SK-N-MC (cell line): ENCODE data around the gene ACER3.

Experiments used
- EZH2 ChIP-seq: fragments of 200-600 bp; sonication (generic); IDR thresholded peaks from one replicate; pipeline ENCODE4 v1.6.1; 2017; ENCODE audit warnings: antibody characterized with exemption
- FOXP2 ChIP-seq: optimal IDR thresholded peaks from 2 replicates; pipeline ENCODE3; 2011; ENCODE audit warnings: mild to moderate bottlenecking, moderate library complexity; ENCODE audit not compliant: insufficient read depth; ENCODE audit errors: extremely low read length, control extremely low read depth
- POLR2AphosphoS5 ChIP-seq: IDR thresholded peaks from 2 replicates; pipeline ENCODE4 v1.6.1; 2012; ENCODE audit warnings: mild to moderate bottlenecking, low read depth, low read length, borderline replicate concordance

GRCh38 chr11:76889411-76889975 lies 28.8 kb downstream of the ACER3 start:
- TF ChIP-seq EZH2 (no peak), POLR2AphosphoS5 (no peak), FOXP2 (no peak)
